ENCODE results near the gene OPTC. TPM values are rescaled to one million over a fixed set of nuclear protein-coding genes. Genes with fewer than 3 reads are reported as not detected.
A peak's percentile ranks its signal among the peaks of the same experiment; 100 is the strongest.

OPTC gene
- total and polyA plus RNA-seq, 8 donors, result not detected

DNA sequence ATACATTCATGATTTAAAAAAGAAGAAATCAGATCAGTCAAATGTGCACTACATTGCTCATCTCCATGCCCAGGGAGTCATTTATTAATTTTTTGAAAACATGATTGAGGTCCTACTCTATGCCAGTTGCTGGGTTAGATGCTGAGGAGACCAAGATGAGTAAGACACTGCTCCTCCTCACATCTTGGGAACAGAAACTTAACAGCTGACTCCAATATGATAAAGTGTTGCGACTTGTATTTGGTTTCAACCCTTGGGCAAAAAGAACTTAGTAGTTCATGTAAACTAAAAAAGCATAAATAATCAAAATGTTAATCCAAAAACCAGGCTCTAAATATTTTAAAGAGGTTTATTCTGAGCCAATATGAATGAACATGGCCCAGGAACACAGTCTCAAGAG, 56.9 kb downstream of the OPTC start:
- Histone ChIP-seq H3K4me1 (peaks cover 7 to 28% (median 14%) of the 10 kb centered on the region in 4 donors), H3K36me3 (no peaks in the 10 kb centered on the region), H3K27ac (no peak overlapping the region), H3K9me3 (no peaks in the 10 kb centered on the region), H3K27me3 (no peaks in the 10 kb centered on the region), H3K4me3 (no peak overlapping the region)
- no peak for DNase-seq
- intact Hi-C loops (cut with DNase I; ENCODE audit: low total_unique reads), result no loop called here
- 72 to 93% (median 79%) methylated on average over 1 of the region's 1 CpG for WGBS, 5 donors
- TF ChIP-seq, protein P1, sequence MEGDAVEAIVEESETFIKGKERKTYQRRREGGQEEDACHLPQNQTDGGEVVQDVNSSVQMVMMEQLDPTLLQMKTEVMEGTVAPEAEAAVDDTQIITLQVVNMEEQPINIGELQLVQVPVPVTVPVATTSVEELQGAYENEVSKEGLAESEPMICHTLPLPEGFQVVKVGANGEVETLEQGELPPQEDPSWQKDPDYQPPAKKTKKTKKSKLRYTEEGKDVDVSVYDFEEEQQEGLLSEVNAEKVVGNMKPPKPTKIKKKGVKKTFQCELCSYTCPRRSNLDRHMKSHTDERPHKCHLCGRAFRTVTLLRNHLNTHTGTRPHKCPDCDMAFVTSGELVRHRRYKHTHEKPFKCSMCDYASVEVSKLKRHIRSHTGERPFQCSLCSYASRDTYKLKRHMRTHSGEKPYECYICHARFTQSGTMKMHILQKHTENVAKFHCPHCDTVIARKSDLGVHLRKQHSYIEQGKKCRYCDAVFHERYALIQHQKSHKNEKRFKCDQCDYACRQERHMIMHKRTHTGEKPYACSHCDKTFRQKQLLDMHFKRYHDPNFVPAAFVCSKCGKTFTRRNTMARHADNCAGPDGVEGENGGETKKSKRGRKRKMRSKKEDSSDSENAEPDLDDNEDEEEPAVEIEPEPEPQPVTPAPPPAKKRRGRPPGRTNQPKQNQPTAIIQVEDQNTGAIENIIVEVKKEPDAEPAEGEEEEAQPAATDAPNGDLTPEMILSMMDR (IDR thresholded peaks at IDR 0.05), result no peak

DNA sequence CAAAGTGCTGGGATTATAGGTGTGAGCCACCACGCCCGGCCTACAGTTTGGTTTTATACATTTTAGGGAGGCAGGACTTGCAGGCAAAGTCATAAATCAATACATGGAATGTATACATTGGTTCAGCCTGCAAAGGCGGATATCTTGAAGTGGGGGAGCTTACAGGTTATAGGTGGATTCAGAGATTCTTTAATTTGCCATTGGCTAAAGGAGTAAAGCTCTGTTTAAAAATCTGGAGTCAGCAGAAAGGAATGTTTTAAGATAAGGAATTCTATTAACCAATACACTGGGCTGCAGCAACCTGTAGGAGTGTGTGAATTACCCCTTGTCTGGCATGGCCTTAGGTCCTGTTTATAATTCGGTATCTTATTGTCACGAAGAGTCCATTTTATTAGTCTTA, 57.6 kb downstream of the OPTC start:
- H3K36me3 ChIP-seq, result no peaks in the 10 kb centered on the region
- DNase-seq, result peak in 1 of 2 donors; percentile 29
- peak overlapping the region in 1 of 5 donors; percentile 22 for H3K27ac ChIP-seq
- no peak overlapping the region for H3K4me3 ChIP-seq
- no peaks in the 10 kb centered on the region for H3K27me3 ChIP-seq
- peaks cover 14 to 35% (median 21%) of the 10 kb centered on the region in 4 donors for H3K4me1 ChIP-seq
- TF ChIP-seq POLR2AphosphoS5 (IDR thresholded peaks at IDR 0.05), result no peak
- TF ChIP-seq POLR2A (IDR thresholded peaks at IDR 0.05), result no peak
- TF ChIP-seq, protein P1 (IDR thresholded peaks at IDR 0.05), result no peak
- no peak for TF ChIP-seq EP300 (IDR thresholded peaks at IDR 0.05)
- H3K9me3 ChIP-seq, result no peaks in the 10 kb centered on the region
- WGBS, 5 donors, result 53 to 68% (median 63%) methylated on average over 5 of the region's 5 CpGs
- intact Hi-C loops (cut with DNase I; ENCODE audit: low total_unique reads), result no loop called here

DNA sequence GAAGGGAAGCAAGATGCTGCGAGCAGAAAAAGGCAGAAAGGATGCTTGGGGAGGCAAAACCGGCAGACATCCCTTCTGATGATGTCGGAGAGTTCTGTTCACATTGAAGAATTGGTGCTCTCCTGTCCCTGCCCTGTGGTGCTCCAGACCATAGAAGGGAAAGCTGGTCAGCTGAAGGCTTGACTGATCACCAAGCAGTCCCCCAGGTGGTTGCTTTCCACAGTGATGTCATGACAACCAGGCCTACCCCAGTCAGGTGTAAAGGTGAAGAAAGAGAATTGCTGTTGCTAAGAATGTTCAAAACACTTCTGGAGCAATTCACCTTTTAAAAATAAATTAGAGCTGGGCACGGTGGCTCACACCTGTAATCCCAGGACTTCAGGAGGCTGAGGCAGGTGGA, 59.5 kb downstream of the OPTC start:
- intact Hi-C loops (cut with DNase I; ENCODE audit: low total_unique reads), result no loop called here
- no peaks in the 10 kb centered on the region for H3K9me3 ChIP-seq
- H3K36me3 ChIP-seq, result no peaks in the 10 kb centered on the region
- no peaks in the 10 kb centered on the region for H3K27me3 ChIP-seq
- TF ChIP-seq POLR2A (IDR thresholded peaks at IDR 0.05), result no peak
- no peak for TF ChIP-seq EP300 (IDR thresholded peaks at IDR 0.05)
- TF ChIP-seq, protein P1 (IDR thresholded peaks at IDR 0.05), result no peak
- no peak for TF ChIP-seq POLR2AphosphoS5 (IDR thresholded peaks at IDR 0.05)
- peaks cover 25 to 55% (median 33%) of the 10 kb centered on the region in 4 donors for H3K4me1 ChIP-seq
- H3K4me3 ChIP-seq, result no peak overlapping the region
- H3K27ac ChIP-seq, result peak overlapping the region in 1 of 5 donors; percentile 89
- WGBS, 5 donors, result 86 to 92% (median 90%) methylated on average over 4 of the region's 4 CpGs
- DNase-seq, result no peak

DNA sequence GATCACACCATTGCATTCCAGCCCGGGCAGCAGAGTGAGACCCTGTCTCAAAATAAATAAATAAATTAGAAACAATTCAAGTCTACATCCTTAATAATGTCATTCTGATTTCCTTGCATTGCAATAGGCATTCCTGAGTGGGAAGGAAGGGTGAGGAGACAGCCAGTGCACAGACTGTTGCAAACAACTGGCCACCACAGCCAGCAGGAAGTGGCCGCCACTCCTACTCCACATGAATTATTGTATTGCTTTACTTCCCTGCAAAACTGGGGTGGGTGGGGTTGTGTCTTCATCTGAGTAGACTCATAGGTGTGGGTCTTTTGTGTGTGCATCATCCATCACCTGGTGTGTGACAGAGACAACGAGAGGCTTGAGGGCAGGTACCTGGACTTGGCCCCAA, 60.1 kb downstream of the OPTC start:
- TF ChIP-seq, protein P1 (IDR thresholded peaks at IDR 0.05), result no peak
- no peak for TF ChIP-seq POLR2AphosphoS5 (IDR thresholded peaks at IDR 0.05)
- no peak for TF ChIP-seq EP300 (IDR thresholded peaks at IDR 0.05)
- no peak for TF ChIP-seq POLR2A (IDR thresholded peaks at IDR 0.05)
- intact Hi-C loops (cut with DNase I; ENCODE audit: low total_unique reads), result no loop called here
- no peaks in the 10 kb centered on the region for H3K36me3 ChIP-seq
- H3K9me3 ChIP-seq, result no peaks in the 10 kb centered on the region
- no peaks in the 10 kb centered on the region for H3K27me3 ChIP-seq
- WGBS, 5 donors, result 84 to 94% (median 92%) methylated on average over 3 of the region's 3 CpGs
- peak overlapping the region in 2 of 5 donors; percentile 80 to 89 for H3K27ac ChIP-seq
- no peak for DNase-seq
- peaks cover 30 to 61% (median 39%) of the 10 kb centered on the region in 4 donors for H3K4me1 ChIP-seq
- no peak overlapping the region for H3K4me3 ChIP-seq

Data from stomach (tissue), 9 donors.